NCI-H510A (cell line): ENCODE measurements around the gene SH3D19.

Experiments
- DNase-seq: peaks from one replicate; lab custom pipeline; 2025; lab: John Stamatoyannopoulos, UW

Gene SH3D19

DNA sequence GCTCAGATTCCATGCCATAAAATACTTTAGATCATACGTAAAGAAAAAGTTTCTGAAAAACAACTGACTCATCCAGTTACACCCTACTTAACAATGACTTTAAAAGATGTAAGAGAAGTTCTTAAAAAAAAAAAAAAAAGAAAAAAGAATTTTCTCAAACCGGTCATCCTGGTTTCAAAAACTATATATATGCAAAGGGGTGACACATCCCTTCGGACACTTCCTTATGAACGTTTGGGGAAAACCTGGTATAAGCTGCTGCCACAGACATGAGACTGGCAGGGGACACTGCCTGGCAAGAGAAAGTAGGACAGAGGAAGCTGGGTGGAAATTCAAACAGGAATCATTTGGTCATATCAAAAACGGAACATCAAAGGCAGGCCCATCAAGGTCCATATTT, 129.6 kb downstream of the SH3D19 start:
- no peak for DNase-seq

GRCh38 chr4:151193414-151193813, 132.0 kb downstream of the SH3D19 start:
- DNase-seq = no peak

- no peak for DNase-seq
Measured at GRCh38 chr4:151192556-151193235, 132.7 kb downstream of the SH3D19 start.

DNA sequence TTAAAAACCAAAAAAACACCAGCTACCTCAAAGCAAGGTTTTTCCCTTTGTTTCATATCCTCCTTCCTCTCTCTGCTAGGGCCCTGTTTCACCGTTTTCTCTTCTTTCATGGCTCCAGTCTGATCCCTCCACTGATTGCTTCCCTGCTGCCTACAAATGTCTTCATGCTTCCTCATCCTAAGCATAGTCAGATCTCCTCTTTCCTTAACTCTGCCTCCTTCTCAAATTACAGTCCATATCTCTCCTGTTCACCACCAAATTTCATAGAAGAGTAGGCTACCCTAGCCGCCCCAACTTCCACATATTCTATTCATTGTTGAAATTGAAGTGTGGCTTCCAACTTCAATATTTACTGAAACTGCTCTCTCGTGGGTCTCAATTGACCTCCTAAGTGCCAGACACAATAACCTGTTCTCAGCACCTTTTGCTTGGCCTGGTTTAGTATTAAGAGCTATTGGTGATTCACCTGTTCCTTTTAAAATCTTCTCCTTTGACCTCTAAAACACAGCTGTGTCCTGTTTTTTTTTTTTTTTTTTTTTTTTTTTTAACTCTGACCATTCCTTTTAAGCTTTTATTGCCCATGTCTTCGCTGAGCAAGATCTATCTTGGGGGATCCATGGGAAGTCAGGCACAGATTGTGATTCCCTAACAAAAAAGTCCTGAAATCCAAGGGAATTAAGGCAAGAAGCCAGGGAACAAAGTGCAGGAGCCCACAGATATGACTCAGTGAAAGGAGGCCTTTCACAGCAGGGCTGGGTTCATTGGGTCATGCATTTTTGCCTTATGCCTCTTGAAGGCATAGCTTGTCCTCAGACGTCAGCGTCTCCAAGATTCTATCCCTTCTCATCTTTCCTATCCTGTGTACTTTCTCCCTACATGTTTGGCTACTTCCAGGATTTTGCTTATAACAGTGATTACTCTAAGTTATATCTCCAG, 140.6 kb downstream of the SH3D19 start:
- no peak for DNase-seq

DNA sequence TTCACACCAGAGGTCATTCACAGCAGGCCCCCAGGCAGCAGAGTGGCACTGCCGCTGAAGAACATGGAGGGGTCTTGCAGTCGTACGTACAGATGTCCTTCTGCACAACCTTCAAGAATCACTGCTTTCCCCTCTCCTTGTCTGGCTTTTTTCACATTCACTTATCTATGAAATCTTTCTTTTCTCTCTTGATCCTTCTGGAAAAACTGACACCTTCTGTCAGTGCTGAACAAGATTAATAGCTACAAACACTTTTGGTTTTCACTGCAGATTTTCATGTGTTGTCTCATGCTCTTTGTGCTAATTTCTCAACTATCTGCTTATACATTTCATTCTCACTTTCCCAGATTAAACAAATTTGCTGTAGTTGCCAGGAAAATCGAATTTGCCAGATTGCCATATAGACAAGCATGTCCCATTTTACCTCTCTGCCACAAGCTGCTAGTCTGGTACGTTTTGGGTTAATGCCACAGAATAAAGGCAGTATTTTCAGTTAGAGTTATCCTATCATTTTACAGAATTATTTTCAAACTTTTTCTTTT, 142.9 kb downstream of the SH3D19 start:
- DNase-seq = no peak

- DNase-seq = no peak
Measured at GRCh38 chr4:151176685-151177084, 148.7 kb downstream of the SH3D19 start.

DNA sequence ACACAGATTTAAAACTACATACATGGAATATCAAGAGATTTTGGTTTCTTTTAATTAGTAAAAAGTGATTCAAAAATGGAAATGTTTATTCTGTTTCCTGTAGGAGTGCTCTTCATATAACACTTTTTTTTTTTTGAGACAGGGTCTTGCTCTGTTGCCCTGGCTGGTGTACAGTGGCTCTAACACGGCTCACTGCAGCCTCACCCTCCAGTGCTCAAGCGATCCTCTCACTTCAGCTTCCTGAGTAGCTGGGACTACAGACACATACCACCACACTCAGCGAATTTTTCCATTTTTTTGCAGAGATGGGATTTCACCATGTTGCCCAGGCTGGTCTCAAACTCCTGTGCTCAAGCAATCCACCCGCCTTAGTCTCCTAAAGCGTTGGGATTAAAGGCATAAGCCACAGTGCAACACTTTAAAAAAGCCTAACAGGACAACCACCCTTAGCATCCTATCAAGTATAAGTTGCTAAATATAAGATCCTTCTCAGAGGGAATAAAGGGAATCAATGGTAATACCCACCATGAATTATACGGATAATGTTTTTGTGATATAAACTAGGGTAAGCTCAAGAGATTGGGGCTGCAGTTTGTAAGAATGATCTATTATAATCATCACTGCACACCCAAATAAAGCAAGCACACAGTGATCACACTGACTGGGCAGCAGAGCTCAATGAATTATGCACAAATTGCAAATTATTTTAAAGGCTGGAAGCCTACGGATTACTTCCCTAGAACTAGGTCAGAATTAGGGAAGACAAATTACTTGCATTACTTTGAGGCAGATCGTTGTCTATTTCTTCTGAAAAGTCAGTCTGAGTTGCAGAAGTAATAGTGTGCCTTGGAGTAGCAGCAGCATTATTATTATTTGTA, 149.4 kb downstream of the SH3D19 start:
- DNase-seq = no peak

- no peak for DNase-seq
Measured at GRCh38 chr4:151175233-151175632, 150.2 kb downstream of the SH3D19 start.

DNA sequence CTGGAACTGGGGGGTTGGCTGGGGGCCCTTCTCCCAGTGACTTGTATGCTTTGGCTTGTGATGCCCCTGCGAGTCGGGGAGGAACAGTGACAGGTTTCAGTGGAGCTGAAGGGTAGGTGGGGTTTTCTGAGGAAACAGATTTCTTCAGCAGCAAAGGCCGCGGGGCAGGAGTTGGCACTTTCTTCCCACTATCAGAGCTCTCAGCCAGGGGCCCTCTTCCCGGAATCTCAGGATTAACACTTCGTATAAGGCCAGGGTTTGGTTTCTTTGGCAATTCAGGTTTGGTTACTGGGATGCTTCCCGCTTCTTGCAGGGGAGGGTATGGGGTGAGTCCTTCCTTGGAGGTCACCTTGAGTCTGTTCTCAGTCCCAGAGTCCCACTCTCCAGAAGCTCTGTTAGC, 150.6 kb downstream of the SH3D19 start:
- no peak for DNase-seq

DNA sequence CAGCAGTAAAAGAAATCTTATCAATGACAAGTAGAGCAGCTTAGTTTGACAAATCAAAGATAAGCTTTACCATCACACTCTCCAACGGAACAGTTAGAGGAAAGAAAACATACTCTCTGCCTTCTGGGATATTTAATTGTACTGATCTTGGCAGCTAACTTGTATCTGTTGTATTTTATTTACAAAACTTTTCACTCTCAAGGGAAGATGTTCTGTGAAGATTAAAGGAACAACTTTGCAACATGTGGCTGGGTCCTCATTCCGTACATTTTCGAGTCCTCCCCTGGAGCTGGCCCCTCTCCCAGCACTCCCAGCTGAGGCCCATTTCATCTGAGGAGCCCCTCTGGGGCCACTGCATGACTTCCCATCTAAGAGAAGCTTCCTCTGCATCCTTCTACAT, 151.5 kb downstream of the SH3D19 start:
- DNase-seq = no peak

DNA sequence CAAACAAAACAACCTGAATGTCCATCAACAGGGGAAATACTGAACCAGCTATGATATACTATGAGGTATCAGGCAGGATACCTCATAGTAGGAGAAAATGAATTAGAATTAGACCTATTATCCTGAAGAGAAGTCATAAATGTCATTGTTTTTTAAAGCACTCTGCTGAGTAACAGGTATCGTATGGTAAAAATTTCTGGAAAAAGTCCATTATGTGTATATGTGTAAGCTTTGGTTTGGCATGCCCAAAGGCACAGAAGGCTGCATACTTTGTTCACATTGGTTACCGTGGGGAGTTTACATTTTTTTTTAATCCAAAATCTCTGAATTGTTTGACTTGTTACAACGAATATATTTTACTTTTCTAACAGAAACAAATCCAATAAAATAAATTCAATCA, 155.5 kb downstream of the SH3D19 start:
- DNase-seq = no peak

DNA sequence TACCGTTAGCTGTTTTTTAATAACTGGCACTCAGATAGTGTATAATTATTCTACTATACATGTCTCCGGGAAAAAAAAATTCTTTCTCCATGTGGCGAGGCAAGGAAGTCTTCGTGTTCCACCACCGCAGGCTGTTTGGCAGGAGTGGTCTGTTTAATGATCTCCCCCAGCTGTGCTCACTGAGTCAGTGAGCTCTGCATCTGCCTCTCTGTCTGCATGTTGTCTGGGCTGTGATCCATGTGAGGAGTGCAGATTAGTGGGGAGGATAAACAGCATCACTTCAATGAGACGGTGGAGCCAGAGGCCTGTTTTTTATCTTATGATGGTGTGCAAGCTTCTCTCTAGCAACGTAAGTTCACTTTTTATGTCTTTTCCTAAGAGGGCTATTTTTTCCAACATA, 156.2 kb downstream of the SH3D19 start:
- DNase-seq = no peak

DNA sequence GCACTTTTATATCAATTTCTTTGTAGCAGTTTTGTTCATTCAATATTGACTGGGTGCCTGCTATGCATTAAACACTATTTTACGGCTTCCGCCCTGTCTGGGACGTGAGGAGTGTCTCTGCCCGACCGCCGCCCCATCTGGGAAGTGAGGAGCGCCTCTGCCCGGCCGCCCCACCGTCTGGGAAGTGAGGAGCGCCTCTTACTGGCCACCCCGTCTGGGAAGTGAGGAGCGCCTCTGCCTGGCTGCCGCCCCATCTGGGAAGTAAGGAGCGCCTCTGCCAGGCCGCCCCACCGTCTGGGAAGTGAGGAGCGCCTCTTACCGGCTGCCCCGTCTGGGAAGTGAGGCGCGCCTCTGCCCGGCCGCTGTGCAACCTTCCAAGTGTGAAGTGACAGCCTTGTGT, 157.8 kb downstream of the SH3D19 start:
- DNase-seq = no peak

GRCh38 chr4:151166636-151167035, 158.8 kb downstream of the SH3D19 start:
- no peak for DNase-seq

GRCh38 chr4:151165205-151166000, 160.0 kb downstream of the SH3D19 start:
- no peak for DNase-seq

DNA sequence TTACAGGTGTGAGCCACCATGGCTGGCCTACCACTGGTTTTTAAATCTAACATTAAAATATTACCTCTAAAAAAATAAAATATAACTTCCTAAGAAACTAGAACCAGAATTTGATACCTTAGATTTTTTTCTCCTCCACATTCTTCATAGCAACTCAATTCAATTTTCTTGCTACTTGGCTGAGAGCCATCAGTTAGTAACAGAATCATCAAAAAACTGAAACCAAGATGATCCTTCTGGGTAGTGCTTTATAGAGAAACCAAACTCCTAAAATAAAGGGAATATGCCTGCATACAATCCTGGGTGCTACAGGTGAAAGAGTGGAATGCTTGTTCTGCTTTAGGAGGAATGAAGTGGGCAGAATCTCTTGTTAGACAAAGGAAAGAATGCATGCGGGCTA, 161.6 kb downstream of the SH3D19 start:
- no peak for DNase-seq

- DNase-seq = no peak
Measured at GRCh38 chr4:151158979-151159378, 166.4 kb downstream of the SH3D19 start.

DNA sequence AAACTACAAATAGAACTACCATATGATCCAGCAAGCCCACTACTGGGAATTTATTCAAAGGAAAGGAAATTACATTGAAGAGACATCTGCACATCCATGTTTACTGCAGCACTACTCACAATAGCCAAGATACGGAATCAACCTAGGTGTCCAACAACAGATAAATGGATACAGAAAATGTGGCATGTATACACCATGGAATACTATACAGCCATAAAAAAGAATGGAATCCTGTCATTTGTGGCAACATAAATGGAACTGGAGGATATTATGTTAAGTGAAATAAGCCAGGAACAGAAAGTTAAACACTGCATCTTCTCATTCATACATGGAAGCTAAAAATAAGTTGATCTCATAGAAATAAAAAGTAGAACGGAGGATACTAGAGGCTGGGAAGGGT, 167.9 kb downstream of the SH3D19 start:
- no peak for DNase-seq

DNA sequence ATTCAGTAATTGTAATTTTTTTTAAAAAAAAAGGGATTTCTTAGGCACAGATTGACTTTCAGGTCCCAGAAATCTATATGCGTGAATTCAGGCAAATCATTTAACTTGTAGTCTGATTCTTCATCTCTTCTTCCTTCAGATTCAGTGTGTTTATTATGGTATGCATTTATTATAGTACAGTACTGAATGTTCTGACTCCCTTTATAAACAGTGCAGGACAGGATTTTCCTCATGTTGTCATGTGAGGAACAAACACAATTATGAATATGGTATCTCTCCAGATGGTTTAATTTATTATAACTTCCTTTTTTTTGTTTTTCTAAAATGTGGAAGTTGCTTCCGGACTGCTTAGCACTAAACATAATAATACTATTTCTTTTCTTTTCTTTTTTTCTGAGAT, 171.8 kb downstream of the SH3D19 start:
- no peak for DNase-seq

GRCh38 chr4:151152028-151152427, 173.4 kb downstream of the SH3D19 start:
- DNase-seq = no peak

DNA sequence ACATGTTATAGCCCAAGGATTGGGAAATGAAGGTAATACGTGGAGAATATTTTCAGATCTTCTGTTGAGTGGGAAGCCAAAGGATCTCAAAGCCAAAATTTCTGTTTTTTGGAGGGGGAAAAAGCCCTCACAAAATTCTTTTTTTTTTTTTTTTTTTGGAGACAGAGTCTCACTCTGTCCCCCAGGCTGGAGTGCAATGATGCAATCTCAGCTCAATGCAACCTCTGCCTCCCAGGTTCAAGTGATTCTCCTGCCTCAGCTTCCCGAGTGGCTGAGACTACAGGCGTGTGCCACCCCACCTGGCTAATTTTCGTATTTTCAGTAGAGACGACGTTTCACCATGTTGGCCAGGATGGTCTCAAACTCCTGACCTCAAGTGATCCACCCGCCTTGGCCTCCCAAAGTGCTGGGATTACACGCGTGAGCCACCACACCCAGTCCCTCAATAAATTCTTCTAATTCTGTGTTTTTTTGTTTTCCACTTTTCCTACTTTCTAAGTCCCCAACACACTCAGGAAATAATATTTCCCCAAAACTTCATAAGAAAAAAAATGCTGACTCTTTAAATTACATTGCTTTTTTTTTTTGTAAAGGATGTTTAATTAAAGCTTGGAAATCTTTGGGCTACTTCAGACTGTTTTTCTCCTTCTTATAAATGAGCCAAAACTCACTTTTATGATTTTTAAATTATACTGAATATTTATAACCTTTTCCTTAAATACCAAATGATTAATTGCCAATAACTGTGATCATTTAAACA, 174.4 kb downstream of the SH3D19 start:
- no peak for DNase-seq
